MCF 10A (cell line): ENCODE results near the gene CD48. TPM values are rescaled to one million over a fixed set of nuclear protein-coding genes. Genes with fewer than 3 reads are reported as not detected.

ENCODE experiments used
- BruUV-seq: library from RNA; stranded (reverse); fragments of 400-500 nt; replicated peaks from 2 replicates; lab custom pipeline; 2021; lab: Mats Ljungman, UMichigan
- CTCF ChIA-PET: fragments of 300-600 bp; sonication (Branson Sonifier 250); formaldehyde crosslinking; extraction: SDS; loops from one replicate; lab custom pipeline; 2021; ENCODE audit warnings: antibody characterized with exemption, inconsistent platforms; lab: Yijun Ruan, JAX
- POLR2A ChIA-PET: fragments of 300-600, 350-650 bp; sonication (Branson Sonifier 250); formaldehyde crosslinking; extraction: SDS; loops from one replicate; lab custom pipeline; 2020; ENCODE audit warnings: antibody characterized with exemption, inconsistent platforms; lab: Yijun Ruan, JAX
- DNase-seq: peaks from one replicate; pipeline ENCODE4 v3.0.0-alpha.2; 2018; ENCODE audit not compliant: unreplicated experiment
- H3K27ac Mint-ChIP-seq: one replicate; pipeline ENCODE4 v1.8.0; 2022; ENCODE audit warnings: mild to moderate bottlenecking, low read depth, mixed read lengths; ENCODE audit not compliant: unreplicated experiment
- H3K27me3 Mint-ChIP-seq: one replicate; pipeline ENCODE4 v1.8.0; 2022; ENCODE audit warnings: mixed read lengths; ENCODE audit not compliant: insufficient read depth, unreplicated experiment
- H3K36me3 Mint-ChIP-seq: one replicate; pipeline ENCODE4 v1.8.0; 2022; ENCODE audit warnings: mild to moderate bottlenecking, moderate library complexity, mixed read lengths; ENCODE audit not compliant: insufficient read depth, unreplicated experiment
- H3K4me1 Mint-ChIP-seq: one replicate; pipeline ENCODE4 v1.8.0; 2022; ENCODE audit warnings: mixed read lengths; ENCODE audit not compliant: insufficient read depth, unreplicated experiment
- H3K4me3 Mint-ChIP-seq: one replicate; pipeline ENCODE4 v1.8.0; 2022; ENCODE audit warnings: mild to moderate bottlenecking, moderate library complexity, mixed read lengths; ENCODE audit not compliant: unreplicated experiment
- H3K9me3 Mint-ChIP-seq: one replicate; pipeline ENCODE4 v1.8.0; 2022; ENCODE audit warnings: mixed read lengths; ENCODE audit not compliant: unreplicated experiment
- CTCF ChIP-seq: fragments of 200-600 bp; IDR thresholded peaks from one replicate; pipeline ENCODE4 v1.8.0; 2022; ENCODE audit warnings: antibody characterized with exemption, mild to moderate bottlenecking; ENCODE audit not compliant: unreplicated experiment
- intact Hi-C: fragments of 100-400 bp; cut with micrococcal nuclease; formaldehyde crosslinking; loops from 2 replicates; pipeline ENCODE4 v1.14.1; 2022
- total RNA-seq: library from RNA; stranded (reverse); gene quantifications from 2 replicates; pipeline ENCODE4 v1.2.3, GENCODE V29; 2022

CD48 gene
- total RNA-seq, 1 experiment from 2014 or later: not detected

- no peak overlapping the region for H3K4me3 Mint-ChIP-seq
- H3K9me3 Mint-ChIP-seq: no peaks in the 10 kb centered on the region
- no peaks in the 10 kb centered on the region for H3K4me1 Mint-ChIP-seq
- intact Hi-C loops: no loop called here
- ChIA-PET CTCF (interaction anchor here (0.9 to 1.1 kb wide), 3 partner anchors 9 to 254 kb away, joined by 3 read pairs; no protein-coding TSS in a partner anchor), POLR2A (no interaction called here)
- no peak overlapping the region for H3K27ac Mint-ChIP-seq
- BruUV-seq: no TSS peak
- DNase-seq: no peak
- peaks cover 14% of the 10 kb centered on the region for H3K27me3 Mint-ChIP-seq
- no peaks in the 10 kb centered on the region for H3K36me3 Mint-ChIP-seq
- TF ChIP-seq CTCF: no peak
Measured at GRCh38 chr1:160630523-160631451, 80.8 kb downstream of the CD48 start.

GRCh38 chr1:160629286-160630210, 82.1 kb downstream of the CD48 start:
- intact Hi-C loops: no loop called here
- no peaks in the 10 kb centered on the region for H3K4me1 Mint-ChIP-seq
- no peak overlapping the region for H3K27ac Mint-ChIP-seq
- H3K36me3 Mint-ChIP-seq: no peaks in the 10 kb centered on the region
- H3K9me3 Mint-ChIP-seq: no peaks in the 10 kb centered on the region
- H3K4me3 Mint-ChIP-seq: no peak overlapping the region
- ChIA-PET CTCF (interaction anchor here (1.0 to 1.2 kb wide), 2 partner anchors 16 to 201 kb away, joined by 3 to 5 read pairs; no protein-coding TSS in a partner anchor), POLR2A (no interaction called here)
- H3K27me3 Mint-ChIP-seq: peaks cover 26% of the 10 kb centered on the region
- no peak for DNase-seq
- BruUV-seq: no TSS peak
- TF ChIP-seq CTCF: no peak

GRCh38 chr1:160628799-160629263, 82.8 kb downstream of the CD48 start:
- Mint-ChIP-seq H3K27ac (no peak overlapping the region), H3K27me3 (peaks cover 34% of the 10 kb centered on the region), H3K9me3 (no peaks in the 10 kb centered on the region), H3K4me1 (no peaks in the 10 kb centered on the region), H3K36me3 (no peaks in the 10 kb centered on the region), H3K4me3 (no peak overlapping the region)
- ChIA-PET CTCF (interaction anchor here (0.9 to 2.7 kb wide), 4 partner anchors 9 to 200 kb away, joined by 3 to 7 read pairs (median 4); no protein-coding TSS in a partner anchor), POLR2A (no interaction called here)
- no peak for TF ChIP-seq CTCF
- DNase-seq: no peak
- intact Hi-C loops: no loop called here
- BruUV-seq: no TSS peak

Other genes with a start within 250 kb of the CD48 start
- gene SLAMF6, start 188.6 kb downstream of the CD48 start, total RNA-seq: not detected in 2 replicates
- not detected in 2 replicates for gene CD84, start 132.3 kb downstream of the CD48 start, total RNA-seq
- gene SLAMF1, start 64.8 kb downstream of the CD48 start, total RNA-seq: not detected in 2 replicates
- gene SLAMF7, start 27.4 kb upstream of the CD48 start, total RNA-seq: 8.6 and 26.3 TPM in 2 replicates
- gene LY9, start 84.4 kb upstream of the CD48 start, total RNA-seq: not detected in 2 replicates
- gene CD244, start 151.1 kb upstream of the CD48 start, total RNA-seq: not detected in 2 replicates
- gene ITLN1, start 173.4 kb upstream of the CD48 start, total RNA-seq: not detected in 2 replicates
- 0.27 TPM in 1 of 2 replicates, not detected in the other for gene ITLN2, start 243.0 kb upstream of the CD48 start, total RNA-seq